Stimulated activated CD8-positive, alpha-beta memory T cell treated with anti-CD3 and anti-CD28 coated beads, Interleukin-7, amount 100 ng/mL, for 24 hours (primary cell): ENCODE data around the gene SPIB.
"Not testable (repeated sequence)": the region's sequence is repeated elsewhere in the genome, so short reads cannot be mapped to it uniquely, and the experiment has no call there.

Experiments
- DNase-seq: peaks from one replicate; pipeline ENCODE4 v3.0.0-alpha.2; 2020; ENCODE audit warnings: low read depth

SPIB gene

GRCh38 chr19:50439130-50439529, 20.4 kb downstream of the SPIB start:
- not testable (repeated sequence) for DNase-seq

DNA sequence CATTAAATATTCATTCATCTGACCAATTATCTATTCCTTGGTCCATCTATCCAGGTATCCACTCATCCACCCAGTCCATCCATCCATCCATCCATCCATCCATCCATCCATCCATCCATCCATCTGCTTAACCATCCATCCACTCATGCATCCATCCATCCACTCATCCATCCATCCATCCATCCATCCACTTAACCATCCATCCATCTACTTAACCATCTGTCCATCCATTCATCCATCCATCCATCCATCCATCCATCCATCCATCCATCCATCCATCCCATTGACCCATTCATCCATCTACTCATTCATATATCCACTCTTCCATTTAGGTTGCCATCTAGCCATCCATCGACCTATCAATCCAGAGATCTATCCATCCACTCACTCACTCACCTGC, 25.3 kb downstream of the SPIB start:
- DNase-seq: no peak

GRCh38 chr19:50447053-50447452, 28.3 kb downstream of the SPIB start:
- DNase-seq: no peak

DNA sequence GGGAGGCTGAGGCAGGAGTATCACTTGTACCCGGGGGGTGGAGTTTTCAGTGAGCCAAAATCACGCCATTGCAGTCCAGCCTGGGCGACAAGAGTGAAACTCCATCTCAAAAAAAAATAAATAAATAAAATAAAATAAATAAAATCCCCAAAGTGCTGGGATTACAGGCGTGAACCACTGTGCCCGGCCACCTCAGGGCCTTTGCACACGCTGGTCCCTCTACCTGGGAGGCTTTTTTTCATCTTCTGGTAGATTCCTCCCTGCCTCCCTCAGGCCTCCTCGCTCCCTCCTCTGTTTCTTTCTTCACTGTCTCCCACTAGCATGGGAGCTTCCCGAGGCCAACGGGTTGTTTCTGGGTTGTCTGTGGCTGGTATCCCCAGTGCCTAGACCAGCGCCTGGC, 29.0 kb downstream of the SPIB start:
- DNase-seq: no peak

GRCh38 chr19:50449236-50449899, 30.6 kb downstream of the SPIB start:
- DNase-seq: no peak

- DNase-seq: no peak
Observed at GRCh38 chr19:50450369-50451222, 31.9 kb downstream of the SPIB start.

GRCh38 chr19:50451223-50451534, 32.4 kb downstream of the SPIB start:
- no peak for DNase-seq

DNA sequence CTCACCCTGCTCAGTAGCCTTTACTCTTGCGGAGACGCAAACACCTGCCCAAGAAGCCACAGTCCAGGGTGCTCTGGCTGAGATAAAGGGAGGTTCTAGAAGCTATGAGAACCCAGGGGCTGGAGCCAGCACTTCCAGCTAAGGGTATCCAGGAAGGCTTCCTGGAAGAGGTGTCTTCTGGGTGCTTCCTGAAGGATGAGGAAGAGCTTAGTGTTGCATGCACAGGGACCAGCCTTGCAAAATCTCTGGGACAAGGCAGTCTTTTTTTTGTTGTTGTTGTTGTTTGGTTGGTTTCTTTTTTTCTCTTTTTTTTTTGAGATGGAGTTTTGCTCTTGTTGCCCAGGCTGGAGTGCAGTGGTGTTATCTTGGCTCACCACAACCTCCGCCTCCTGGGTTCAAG, 34.5 kb downstream of the SPIB start:
- no peak for DNase-seq

GRCh38 chr19:50455992-50456391, 37.3 kb downstream of the SPIB start:
- DNase-seq: no peak

DNA sequence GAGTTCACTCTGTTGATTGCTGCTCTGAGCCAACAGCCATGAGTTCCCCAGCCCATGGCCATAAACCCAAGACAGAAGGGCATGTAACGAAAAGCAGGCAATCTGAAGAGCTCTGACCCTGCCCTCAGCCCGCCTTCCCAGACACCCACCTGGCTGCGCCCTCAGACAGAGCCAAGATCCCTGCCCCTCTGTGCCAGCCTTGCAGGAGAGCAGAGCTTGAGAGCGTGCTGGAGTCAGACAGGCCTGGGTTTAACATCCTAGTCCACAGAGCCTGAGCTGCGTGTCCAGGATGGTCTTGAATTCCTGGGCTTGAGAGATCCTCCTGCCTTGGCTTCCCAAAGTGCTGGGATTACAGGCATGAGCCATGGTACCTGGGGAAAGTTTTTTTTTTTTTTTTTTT, 38.6 kb downstream of the SPIB start:
- DNase-seq: no peak

DNA sequence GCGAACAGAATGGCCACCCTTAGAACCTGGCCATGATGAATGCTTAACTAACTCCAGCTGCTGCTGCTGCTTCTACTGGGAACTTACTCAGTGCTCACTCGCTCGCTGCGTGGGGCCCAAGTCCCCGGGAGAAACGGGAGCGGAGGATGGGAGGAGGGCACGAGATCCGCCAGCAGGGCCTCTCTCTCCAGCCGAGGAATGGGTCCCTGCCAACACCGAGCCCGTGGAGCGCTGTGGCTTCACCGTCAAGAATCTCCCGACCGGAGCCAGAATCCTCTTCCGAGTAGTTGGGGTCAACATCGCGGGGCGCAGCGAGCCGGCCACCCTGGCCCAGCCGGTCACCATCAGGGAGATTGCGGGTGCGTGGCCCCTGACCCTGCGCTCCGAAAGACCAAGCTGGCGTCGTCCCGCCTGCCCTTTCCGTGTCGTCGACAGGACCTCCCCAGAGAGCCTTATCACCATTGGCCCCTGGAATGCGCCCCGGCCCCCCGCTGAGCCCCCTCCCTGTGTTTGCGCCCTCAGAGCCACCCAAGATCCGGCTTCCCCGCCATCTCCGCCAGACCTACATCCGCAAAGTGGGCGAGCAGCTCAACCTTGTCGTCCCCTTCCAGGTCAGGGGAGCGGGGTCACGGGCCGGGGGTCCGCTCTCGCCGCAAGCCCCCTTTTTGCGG, 39.8 kb downstream of the SPIB start:
- DNase-seq: no peak

- DNase-seq: no peak
Observed at GRCh38 chr19:50459067-50459456, 40.3 kb downstream of the SPIB start.

DNA sequence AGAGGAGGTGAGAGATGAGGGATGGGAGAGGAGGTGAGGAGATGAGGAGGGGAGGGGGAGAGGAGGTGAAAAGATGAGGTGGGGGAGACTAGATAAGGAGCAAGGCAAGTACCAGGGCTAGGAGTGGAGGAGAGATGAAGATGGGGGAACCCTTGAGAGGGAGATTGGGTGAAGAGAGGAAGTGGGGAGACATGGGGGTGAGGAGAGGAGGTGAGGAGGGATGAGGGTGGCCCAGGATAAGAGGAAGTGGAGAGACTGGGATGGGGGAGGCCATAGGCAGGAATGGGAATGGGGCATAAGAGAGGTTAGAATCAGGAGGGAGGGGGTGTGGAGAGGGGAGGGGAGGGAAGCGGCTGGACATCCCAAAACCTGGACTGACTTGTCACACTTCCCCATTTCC, 40.9 kb downstream of the SPIB start:
- DNase-seq: no peak

DNA sequence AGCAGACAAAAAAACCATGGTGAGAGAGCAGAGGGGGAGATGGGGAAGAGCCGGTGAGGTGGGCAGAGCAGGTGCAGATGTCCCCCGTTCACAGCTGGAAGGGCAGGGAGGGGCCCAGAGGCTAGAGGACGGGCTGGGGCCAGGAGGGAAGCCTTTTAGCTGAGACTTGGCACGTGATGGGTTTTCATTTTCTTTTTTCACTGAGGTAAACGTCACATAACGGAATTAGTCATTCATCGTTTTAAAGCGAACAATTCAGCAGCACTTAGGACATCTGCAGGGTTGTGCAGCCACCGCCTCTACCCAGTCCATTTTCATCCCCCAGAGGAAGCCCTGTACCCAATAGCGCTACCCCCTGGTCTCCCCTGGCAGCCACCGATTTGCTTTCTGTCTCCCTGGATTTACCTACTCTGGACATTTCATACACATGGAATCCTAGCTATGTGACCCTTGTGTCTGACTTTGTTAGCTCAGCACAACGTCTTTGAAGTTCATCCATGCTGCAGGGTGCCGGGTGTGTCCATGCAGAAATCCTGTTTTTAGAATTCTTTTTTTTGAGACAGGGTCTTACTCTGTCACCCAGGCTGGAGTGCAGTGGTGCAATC, 41.5 kb downstream of the SPIB start:
- no peak for DNase-seq

- DNase-seq: peak; percentile 41
Observed at GRCh38 chr19:50461066-50461875, 42.5 kb downstream of the SPIB start.

GRCh38 chr19:50462970-50463369, 44.2 kb downstream of the SPIB start:
- no peak for DNase-seq

- no peak for DNase-seq
Observed at GRCh38 chr19:50464348-50464747, 45.6 kb downstream of the SPIB start.

GRCh38 chr19:50465000-50465399, 46.3 kb downstream of the SPIB start:
- DNase-seq: no peak

GRCh38 chr19:50465986-50466705, 47.4 kb downstream of the SPIB start:
- DNase-seq: no peak

- DNase-seq: no peak
Observed at GRCh38 chr19:50466706-50467039, 47.9 kb downstream of the SPIB start.

- no peak for DNase-seq
Observed at GRCh38 chr19:50467566-50467965, 48.8 kb downstream of the SPIB start.
